ENCODE data around the gene MATK. TPM values are rescaled to one million over a fixed set of nuclear protein-coding genes. Genes with fewer than 3 reads are reported as not detected.

MATK gene
- total RNA-seq, 1 experiment from 2014 or later, result 28.3 TPM

- Mint-ChIP-seq H3K27me3 (ENCODE audit: low read depth) (peaks cover 5% of the 10 kb centered on the region; the same call in 1 of the 2 replicates), H3K9me3 (no peaks in the 10 kb centered on the region), H3K36me3 (no peaks in the 10 kb centered on the region), H3K27ac (no peak overlapping the region), H3K4me3 (no peak overlapping the region), H3K4me1 (no peaks in the 10 kb centered on the region)
- CTCF ChIA-PET, result interaction anchor here (1.9 to 2.6 kb wide), 6 partner anchors 34 to 164 kb away, joined by 10 to 24 read pairs (median 16); partner anchors contain the start of genes APBA3, MRPL54 and NMRK2
- ATAC-seq (no peak), DNase-seq (ENCODE audit: low spot score) (no peak)
- TF ChIP-seq SMAD4 (CRISPR knock-in tag; IDR thresholded peaks at IDR 0.05), result no peak
- no peak for TF ChIP-seq HMGA2 (CRISPR knock-in tag; IDR thresholded peaks at IDR 0.05)
- TF ChIP-seq NR3C1 (CRISPR knock-in tag; conservative IDR thresholded peaks at IDR 0.05; ENCODE audit: low read depth), result no peak
- TF ChIP-seq E2F5 (CRISPR knock-in tag; IDR thresholded peaks at IDR 0.05), result no peak
- no peak for TF ChIP-seq GABPB1 (CRISPR knock-in tag; IDR thresholded peaks at IDR 0.05)
- TF ChIP-seq MXD4 (CRISPR knock-in tag; IDR thresholded peaks at IDR 0.05; ENCODE audit: borderline replicate concordance), result no peak
- TF ChIP-seq TP53 (CRISPR knock-in tag; IDR thresholded peaks at IDR 0.05), result no peak
- TF ChIP-seq ZBTB21 (CRISPR knock-in tag; IDR thresholded peaks at IDR 0.05; ENCODE audit: borderline replicate concordance), result no peak
- no peak for TF ChIP-seq ZNF121 (CRISPR knock-in tag; IDR thresholded peaks at IDR 0.05)
- TF ChIP-seq HMGXB4 (CRISPR knock-in tag; IDR thresholded peaks at IDR 0.05), result no peak
- no peak for TF ChIP-seq ZNF532 (CRISPR knock-in tag; IDR thresholded peaks at IDR 0.05; ENCODE audit: borderline replicate concordance)
- no peak for TF ChIP-seq KAT7 (CRISPR knock-in tag; IDR thresholded peaks at IDR 0.05; ENCODE audit: borderline replicate concordance)
- TF ChIP-seq AR (CRISPR knock-in tag; IDR thresholded peaks at IDR 0.05), result no peak
- no peak for TF ChIP-seq FOXP4 (CRISPR knock-in tag; IDR thresholded peaks at IDR 0.05)
- POLR2A ChIA-PET, result no interaction called here
Observed at GRCh38 chr19:3823350-3823713, 37.2 kb upstream of the MATK start.
